SIG-M5 (cell line): ENCODE measurements around the gene HMX3.
"Not testable (repeated sequence)": the region's sequence is repeated elsewhere in the genome, so short reads cannot be mapped to it uniquely, and the experiment has no call there.

Source experiments
- DNase-seq: peaks from one replicate; lab custom pipeline; 2025; lab: John Stamatoyannopoulos, UW

The HMX3 gene

DNA sequence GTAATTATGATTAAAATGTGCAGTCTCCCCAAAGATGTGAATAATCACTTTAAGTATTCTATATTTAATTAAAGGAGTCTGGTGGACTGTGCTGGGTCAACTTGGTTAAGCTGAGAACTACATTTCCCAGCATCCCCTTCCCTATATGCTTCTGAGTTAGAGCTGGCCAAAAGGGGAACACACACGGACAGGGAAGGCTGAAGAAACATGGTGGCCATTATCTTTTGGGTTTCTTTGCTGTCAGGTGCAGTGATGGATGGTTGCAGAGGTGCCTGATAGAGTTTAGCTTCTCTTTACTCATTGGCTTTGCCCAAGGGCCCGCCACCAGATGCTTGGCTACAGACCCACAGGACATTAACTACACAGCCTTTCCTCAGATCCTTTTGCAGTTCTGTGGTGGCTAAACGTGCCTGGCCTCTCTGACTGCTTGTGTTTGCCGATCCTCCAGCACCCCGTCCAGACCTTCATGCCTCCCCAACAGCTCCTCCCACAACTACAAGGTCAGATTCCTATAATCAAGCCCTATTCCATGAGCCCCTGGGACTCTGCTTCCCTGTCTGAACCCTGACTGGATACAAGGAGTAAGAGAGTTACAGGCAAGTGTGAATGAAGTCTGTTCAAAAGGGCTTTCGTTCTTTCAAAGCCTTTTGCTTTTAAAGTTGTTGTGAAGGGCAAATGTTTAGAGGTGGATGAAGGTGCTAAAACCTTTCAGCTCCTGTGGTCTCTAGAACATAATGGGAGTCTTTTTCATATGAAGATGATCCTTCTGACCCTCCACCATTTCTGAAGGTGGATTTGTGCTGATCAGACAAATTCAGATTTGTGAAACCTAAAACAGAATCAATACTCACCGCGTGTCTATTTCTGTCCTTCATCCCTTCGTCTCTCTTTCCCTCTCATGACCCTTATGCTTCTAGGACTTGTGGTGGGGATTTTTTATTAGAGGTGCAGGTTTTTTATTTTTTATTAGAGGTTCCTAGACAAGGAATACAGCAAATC lies 39.9 kb downstream of the HMX3 start:
- DNase-seq, result no peak

GRCh38 chr10:123178390-123178789 lies 42.6 kb downstream of the HMX3 start:
- not testable (repeated sequence) for DNase-seq

GRCh38 chr10:123180101-123181090 lies 44.6 kb downstream of the HMX3 start:
- no peak for DNase-seq

DNA sequence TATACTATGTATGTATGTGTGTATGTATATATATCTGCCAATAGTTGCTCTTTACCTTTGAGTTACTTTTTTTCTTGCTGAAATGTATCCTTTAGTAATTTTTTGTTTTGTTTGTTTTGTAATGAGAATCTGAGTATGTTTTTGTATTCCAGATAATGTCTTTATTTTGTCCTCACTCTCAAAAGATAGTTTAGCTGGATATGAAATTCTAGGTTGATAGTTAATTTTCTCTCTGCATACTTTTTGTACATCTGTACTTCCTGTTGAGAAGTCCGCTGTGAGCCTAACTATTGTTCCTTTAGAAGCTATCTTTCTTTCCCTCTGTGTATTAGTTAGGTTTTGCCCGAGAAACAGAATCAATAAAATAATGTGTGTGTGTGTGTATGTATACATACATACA lies 48.0 kb downstream of the HMX3 start:
- no peak for DNase-seq

DNA sequence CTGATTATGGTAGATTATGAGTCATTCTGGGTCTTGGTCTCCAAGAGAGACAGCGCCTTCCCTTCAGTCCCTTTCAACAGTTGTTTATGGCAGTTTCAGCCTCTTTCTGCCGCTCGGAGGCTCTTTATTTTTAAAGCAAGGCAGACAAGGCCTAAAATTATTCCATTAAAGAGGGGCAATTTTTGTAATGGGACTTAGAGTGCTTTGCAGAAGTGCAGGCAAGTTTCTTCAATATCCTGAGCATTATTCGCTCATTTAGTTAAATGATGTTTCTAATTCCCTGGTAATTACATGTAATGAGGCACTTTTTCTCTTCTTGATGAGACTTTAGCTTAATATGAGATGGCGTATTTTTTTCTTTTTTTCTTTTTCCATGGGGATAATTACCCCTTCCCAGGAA lies 52.0 kb downstream of the HMX3 start:
- DNase-seq, result no peak
